HG02642 (cell line): ENCODE measurements around the gene ZBED4.
"Not testable (repeated sequence)": the region's sequence is repeated elsewhere in the genome, so short reads cannot be mapped to it uniquely, and the experiment has no call there.

Source experiments
- ATAC-seq: cut with Tn5 transposase; IDR thresholded peaks from one replicate; pipeline ENCODE4 v1.9.1; 2021; ENCODE audit warnings: mild to moderate bottlenecking; ENCODE audit not compliant: unreplicated experiment, poor library complexity

ZBED4 gene

GRCh38 chr22:49852898-49853894 lies at the start of gene ZBED4:
ZBED4 (plus strand) TSS chr22:49853844; CDS start chr22:49883663, 29,819 bp downstream.
- ATAC-seq = peak; percentile 87

- no peak for ATAC-seq
These were observed 46.5 kb upstream of the ZBED4 start for GRCh38 chr22:49807129-49807528.

- no peak for ATAC-seq
These were observed 45.6 kb upstream of the ZBED4 start for GRCh38 chr22:49807780-49808708.

GRCh38 chr22:49810363-49811019 lies 43.2 kb upstream of the ZBED4 start:
- ATAC-seq = no peak

GRCh38 chr22:49811020-49811791 lies 42.4 kb upstream of the ZBED4 start:
- ATAC-seq = no peak

- no peak for ATAC-seq
These were observed 40.8 kb upstream of the ZBED4 start for GRCh38 chr22:49812838-49813237.

GRCh38 chr22:49814164-49814686 lies 39.4 kb upstream of the ZBED4 start:
- no peak for ATAC-seq

GRCh38 chr22:49814856-49815255 lies 38.8 kb upstream of the ZBED4 start:
- ATAC-seq = no peak

GRCh38 chr22:49815641-49816091 lies 38.0 kb upstream of the ZBED4 start:
- no peak for ATAC-seq

- ATAC-seq = no peak
These were observed 36.3 kb upstream of the ZBED4 start for GRCh38 chr22:49817359-49817758.

- no peak for ATAC-seq
These were observed 32.7 kb upstream of the ZBED4 start for GRCh38 chr22:49820984-49821383.

- ATAC-seq = not testable (repeated sequence)
These were observed 31.9 kb upstream of the ZBED4 start for GRCh38 chr22:49821741-49822140.

- ATAC-seq = no peak
These were observed 30.2 kb upstream of the ZBED4 start for GRCh38 chr22:49823289-49824045.

- ATAC-seq = no peak
These were observed 29.3 kb upstream of the ZBED4 start for GRCh38 chr22:49824185-49824925.

GRCh38 chr22:49824936-49825335 lies 28.7 kb upstream of the ZBED4 start:
- ATAC-seq = no peak

- ATAC-seq = no peak
These were observed 28.2 kb upstream of the ZBED4 start for GRCh38 chr22:49825436-49825835.

GRCh38 chr22:49825944-49826602 lies 27.6 kb upstream of the ZBED4 start:
- ATAC-seq = no peak
